Stimulated activated CD4-positive, alpha-beta T cell treated with anti-CD3 and anti-CD28 coated beads, Interleukin-15, amount 100 ng/mL, for 1 hour (primary cell): ENCODE results near the gene OVOL2.
"Not testable (repeated sequence)": the region's sequence is repeated elsewhere in the genome, so short reads cannot be mapped to it uniquely, and the experiment has no call there.

Source experiments
- DNase-seq, 2 donors: peaks; one replicate each; pipeline ENCODE4 v3.0.0-alpha.2; 2020; ENCODE audit warnings: low read depth in 1 of 2, low spot score in 1 of 2

Gene OVOL2

DNA sequence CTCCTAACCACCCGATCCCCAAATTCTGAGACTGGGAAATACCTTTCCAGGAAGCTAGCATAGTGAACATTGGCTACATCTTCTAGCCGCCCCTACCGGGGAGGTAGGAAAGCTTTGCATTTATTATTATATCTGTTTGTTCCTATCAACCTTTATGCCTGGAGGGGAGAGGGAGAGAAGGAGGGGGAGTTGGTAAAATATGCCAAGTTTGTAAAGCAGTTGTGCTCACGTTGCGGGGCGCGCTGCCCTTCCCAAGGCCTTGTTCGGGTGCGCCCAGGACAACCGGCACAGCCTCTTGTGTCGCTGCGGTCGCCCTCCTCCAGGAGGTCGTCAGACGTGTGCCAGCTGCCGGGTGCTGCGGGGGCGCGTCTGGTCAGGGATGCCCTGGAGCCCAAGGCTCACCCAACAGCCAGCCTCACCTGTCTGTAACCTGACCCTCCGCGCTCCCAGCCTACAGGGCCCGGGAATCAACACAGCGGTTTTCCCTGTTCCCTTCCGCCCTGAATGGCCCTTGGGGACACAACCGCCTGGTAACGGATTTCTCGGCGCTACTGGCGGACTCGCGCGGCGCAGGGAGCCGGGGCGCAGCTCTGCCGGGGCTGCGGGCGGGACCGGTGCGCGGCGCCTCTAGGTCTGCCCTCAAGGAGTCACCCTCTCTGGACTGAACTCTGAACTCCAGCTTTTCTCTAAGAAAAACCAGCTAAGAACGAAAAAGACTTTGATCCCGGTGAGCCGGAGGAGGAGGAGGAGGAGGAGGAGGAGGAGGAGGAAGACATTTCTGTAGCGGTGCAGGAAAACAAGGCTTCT lies 1.1 kb upstream of the OVOL2 start:
- no peak for DNase-seq

GRCh38 chr20:18057994-18058349 lies 256 bp upstream of the OVOL2 start:
- no peak for DNase-seq

- no peak for DNase-seq
Observed at GRCh38 chr20:18056174-18057100, 1.3 kb downstream of the OVOL2 start.

DNA sequence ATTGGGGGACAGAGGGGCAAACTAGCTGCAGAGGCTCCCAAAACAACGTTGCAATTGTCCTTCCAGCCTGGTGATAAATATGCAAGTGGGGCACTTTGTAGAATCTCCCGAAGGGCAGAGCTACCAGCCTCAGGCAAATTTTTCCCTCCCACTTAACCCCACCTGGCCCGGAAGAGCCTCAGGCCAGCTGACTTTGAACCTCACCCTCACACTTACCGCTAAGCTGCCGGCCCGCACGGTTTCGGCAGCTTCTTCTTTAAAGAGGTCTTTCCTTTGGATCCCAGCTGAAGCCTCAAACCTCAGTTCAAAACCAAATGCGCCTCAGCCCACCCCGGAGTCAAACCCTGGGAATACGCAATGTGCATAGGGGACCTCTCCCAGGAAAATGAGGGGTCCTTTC lies 2.5 kb downstream of the OVOL2 start:
- no peak for DNase-seq

GRCh38 chr20:18052856-18053255 lies 4.9 kb downstream of the OVOL2 start:
- DNase-seq = no peak

DNA sequence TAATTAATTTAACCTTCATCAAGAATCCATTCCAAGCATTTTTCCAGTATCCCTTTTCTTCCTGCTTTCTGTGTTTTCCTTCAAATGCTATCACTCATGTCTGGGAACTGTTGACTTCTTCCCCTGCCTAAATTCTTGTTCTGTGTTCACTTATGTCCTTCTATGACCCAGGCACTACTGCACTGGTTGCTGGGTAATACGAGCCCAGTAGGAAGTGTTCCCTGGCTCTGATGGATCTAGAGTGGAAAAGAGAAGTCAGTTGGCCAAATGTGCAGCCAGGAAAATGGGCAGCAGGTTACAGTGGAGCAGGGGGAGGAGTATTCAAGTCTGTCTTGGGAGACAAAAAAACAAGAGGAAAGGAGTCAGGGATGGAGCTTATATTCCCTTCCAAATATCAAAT lies 7.1 kb downstream of the OVOL2 start:
- no peak for DNase-seq

DNA sequence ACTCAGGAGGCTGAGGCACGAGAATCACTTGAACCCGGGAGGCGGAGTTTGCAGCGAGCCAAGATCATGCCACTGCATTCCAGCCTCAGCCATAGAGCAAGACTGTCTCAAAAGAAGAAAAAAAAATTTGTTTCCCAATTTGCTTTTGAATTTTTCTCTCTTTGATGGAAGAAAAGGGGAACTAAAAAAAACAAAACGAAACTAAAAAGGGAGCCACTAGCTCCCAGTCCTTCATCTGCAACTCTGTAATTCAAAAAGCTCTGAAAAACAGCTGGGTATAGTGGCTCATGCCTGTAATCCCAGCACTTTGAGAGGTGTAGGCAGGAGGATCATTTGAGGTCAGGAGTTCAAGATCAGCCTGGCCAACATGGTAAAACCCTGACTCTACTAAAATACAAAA lies 9.5 kb downstream of the OVOL2 start:
- no peak for DNase-seq

- DNase-seq = no peak
Observed at GRCh38 chr20:18046535-18046934, 11.2 kb downstream of the OVOL2 start.

GRCh38 chr20:18042229-18042628 lies 15.5 kb downstream of the OVOL2 start:
- DNase-seq = no peak

- DNase-seq = no peak
Observed at GRCh38 chr20:18041462-18041861, 16.3 kb downstream of the OVOL2 start.

DNA sequence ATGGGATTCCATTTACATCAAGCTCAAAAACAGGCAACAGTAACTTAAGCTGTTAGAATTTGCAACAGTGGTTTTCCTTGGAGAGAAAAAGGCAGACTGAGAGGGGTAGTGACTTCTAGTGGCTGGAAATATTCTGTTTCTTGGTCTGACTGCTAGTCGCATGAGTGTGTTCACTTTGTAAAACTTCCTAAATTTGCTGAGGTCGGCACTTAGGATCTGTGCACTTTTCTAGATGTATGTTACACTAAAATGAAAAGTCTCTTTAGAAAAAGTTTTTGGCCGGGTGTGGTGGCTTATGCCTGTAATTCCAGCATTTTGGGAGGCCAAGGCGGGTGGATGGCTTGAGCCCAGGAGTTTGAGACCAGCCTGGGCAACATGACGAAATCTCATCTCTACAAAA lies 18.7 kb downstream of the OVOL2 start:
- DNase-seq = no peak

GRCh38 chr20:18034039-18034438 lies 23.7 kb downstream of the OVOL2 start:
- DNase-seq = no peak

DNA sequence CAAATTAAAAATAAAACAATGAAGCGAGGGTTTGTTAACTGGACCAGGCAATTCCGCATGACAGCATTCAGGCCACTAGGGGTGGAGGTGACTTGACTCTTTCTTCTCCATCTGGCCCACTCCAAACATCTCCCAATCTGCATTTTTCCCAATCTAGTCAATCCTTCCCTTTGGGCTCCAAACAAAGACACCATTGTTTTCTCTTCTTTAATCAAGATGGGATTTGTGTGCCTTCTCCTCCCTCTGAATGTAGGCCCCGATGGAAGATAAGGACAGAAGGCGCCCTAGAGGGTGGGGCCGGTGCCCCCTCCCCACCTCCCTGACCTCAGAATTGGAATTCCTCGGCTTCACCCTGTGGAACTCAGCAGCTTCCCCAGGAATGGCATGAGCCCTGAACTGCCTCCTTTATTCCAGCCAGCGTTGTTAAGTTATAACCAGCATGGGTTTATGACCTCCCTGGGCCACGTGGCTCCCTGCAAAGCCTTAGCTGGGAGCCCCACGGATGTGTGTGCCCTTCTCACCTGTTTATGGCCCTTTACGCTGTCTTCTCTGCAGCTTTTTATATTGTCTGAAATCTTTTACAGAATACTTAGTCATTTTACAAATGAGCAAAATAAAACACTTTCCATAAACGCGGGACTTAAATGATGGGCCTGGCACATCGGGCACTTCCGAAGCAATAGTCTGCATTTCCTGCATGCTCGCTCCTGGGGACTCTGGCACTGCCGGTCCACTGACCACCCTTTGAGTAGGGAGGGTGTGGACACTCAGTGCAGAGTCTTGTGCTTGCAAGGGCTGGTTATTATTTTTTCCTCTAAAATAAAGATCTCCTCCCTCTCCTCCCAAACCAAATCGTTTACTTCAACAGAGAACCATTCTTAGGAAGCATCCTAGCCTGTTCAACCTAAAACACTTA lies 24.5 kb downstream of the OVOL2 start:
- DNase-seq = no peak

- no peak for DNase-seq
Observed at GRCh38 chr20:18031888-18032509, 25.7 kb downstream of the OVOL2 start.

GRCh38 chr20:18031050-18031449 lies 26.7 kb downstream of the OVOL2 start:
- DNase-seq = no peak

DNA sequence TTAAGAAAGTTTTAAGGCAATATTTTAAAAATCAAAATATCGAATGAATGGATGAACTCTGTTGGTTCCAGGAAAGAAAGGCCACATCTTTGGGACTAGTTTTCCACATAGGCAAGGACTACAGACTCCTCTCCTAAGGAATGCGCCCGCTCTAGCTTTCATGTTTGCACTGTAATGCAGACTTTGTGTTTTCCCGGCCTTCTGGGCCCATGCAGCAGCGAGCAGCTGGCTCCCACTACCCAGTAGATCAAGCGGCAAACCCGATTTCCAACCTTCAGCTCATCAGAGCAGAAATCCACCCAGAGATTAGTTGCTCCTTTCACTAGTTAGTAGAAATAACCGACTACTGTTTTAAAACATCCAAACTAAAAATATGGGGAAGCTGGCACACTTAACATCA lies 27.7 kb downstream of the OVOL2 start:
- DNase-seq = no peak

DNA sequence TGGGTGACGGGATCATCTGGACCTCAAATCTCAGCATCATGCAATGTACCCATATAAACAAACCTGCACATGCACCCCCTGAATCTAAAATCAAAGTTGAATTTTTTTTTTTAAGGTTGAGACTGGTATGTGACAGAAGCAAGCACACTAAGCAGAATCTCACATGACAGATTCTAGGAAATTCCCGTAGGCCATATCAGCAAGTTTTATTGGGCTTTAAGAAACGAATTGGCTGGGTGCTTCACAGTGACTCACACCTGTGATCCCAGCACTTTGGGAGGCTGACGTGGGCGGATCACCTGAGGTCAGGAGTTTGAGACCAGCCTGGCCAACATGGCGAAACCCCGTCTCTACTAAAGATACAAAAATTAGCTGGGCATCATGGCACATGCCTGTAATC lies 30.7 kb downstream of the OVOL2 start:
- DNase-seq = not testable (repeated sequence)

- DNase-seq = no peak
Observed at GRCh38 chr20:18024606-18025127, 33.0 kb downstream of the OVOL2 start.

- DNase-seq = no peak
Observed at GRCh38 chr20:18020931-18021330, 36.8 kb downstream of the OVOL2 start.

- DNase-seq = no peak
Observed at GRCh38 chr20:18019068-18019467, 38.6 kb downstream of the OVOL2 start.

DNA sequence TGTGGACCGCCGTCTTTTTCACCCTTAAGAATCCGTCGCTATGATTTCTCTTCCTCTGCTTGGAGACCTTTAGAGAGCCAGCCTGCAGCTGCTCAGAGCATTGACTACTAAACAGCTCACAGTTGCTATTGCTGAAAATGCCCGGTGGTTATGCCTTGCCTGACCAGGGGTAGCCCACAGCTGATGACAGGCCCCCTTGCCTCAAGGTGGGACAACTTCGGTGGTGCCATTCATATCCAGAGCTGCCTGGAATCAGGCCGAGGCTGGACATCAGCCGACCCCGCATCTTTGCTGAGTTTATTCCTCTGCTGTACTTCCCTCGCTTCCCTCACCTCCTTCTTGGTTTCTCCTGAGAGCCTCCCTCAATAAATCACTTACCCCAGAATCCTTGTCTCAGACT lies 39.6 kb downstream of the OVOL2 start:
- no peak for DNase-seq
